Stimulated activated CD4-positive, alpha-beta T cell treated with anti-CD3 and anti-CD28 coated beads, Interleukin-1b, Interleukin-23, amount 100 ng/mL, for 1 hour (primary cell): Measurements from ENCODE around the gene VENTX.

Experiments used
- DNase-seq, 2 donors: peaks; one replicate each; pipeline ENCODE4 v3.0.0-alpha.2; 2020; ENCODE audit warnings: low read depth in 2 of 2

The VENTX gene

GRCh38 chr10:133285217-133285616, 47.6 kb downstream of the VENTX start:
- no peak for DNase-seq

DNA sequence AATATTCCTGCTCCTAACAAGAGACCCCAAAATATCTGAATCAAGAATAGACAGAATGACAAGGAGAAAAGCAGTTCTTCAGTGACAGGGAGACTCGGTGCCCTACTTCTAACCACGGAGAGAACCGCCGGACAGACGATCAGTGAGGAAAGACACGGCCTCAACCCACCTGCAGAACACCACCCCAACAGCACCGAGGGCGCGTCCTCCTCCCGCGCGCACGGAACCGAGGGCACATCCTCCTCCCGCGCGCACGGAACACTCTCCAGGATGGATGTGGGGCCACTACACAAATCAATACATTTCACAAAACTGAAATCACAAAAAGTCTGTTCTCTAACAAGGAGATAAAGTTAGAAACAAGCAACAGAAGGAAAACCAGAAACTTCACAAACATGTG, 48.7 kb downstream of the VENTX start:
- no peak for DNase-seq

GRCh38 chr10:133287832-133288500, 50.3 kb downstream of the VENTX start:
- no peak for DNase-seq

- no peak for DNase-seq
These were observed 52.1 kb downstream of the VENTX start for GRCh38 chr10:133289761-133290160.
